GM21528 (cell line): ENCODE measurements around the gene ARRDC3.

Experiments used
- ATAC-seq: cut with Tn5 transposase; IDR thresholded peaks from one replicate; pipeline ENCODE4 v1.9.1; 2021; ENCODE audit warnings: mild to moderate bottlenecking, moderate library complexity; ENCODE audit not compliant: unreplicated experiment, low FRiP score

ARRDC3 gene

DNA sequence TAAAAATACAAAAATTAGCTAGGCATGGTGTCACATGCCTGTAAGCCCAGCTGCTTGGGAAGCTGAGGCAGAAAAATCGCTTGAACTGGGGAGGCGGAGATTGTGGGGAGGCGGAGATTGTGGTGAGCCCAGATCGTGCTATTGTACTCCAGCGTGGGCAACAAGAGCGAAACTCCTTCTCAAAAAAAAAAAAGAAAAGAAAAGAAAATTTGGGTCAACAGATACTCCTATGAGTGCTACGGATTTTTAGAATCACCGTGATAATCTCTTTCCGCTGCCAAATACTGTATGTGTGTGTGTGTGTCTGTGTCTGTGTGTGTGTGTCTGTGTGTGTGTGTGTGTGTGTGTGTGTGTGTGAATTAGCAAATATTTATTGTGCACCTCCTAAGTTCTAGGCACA lies 64.4 kb downstream of the ARRDC3 start:
- no peak for ATAC-seq
